ENCODE results near the gene HNRNPC.

Gene HNRNPC

DNA sequence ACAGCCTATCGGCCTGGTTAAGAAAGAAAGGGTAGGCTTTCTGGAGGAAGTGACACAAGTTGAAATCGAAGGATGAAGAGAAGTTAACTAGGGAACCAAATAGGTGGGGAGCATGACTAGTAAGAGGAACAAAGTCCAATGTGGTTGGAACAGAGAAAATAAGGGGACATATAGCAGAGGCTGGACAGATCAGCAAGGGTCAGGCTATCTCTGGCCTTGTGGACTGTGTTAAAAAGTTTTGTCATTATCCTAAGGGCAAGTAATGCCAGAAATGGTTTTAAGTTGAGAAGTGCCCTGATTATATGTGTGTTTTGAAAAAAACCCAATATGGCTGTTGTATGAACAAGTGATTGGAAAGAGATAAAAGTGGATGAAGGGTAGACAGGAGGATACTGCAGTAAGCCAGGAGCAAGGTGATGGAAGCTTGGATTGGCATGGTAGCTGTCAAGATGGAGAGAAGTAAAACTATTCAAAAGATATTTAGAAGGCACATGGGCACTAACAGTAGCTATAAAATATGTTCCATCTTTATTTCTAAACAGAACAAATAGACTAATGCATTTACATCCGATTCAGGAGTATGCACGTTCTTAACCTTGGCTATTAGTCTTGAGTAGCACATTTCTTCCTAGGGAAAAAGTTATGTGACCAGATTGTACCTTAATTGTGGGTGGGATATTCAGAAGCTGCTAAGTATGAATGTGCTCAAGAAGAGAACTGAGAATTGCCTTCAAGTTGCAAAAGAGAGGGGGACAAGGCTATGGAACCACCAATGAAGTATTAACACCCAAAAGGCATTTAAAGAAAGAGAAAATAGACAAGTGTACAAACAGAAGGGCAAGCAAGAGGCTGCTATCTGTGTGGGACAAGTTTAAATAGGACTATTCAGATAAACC lies 66.5 kb downstream of the HNRNPC start:
- Histone ChIP-seq H3K27me3 (ENCODE audit: control insufficient read depth, insufficient read depth, low read length) (no peaks in the 10 kb centered on the region), H3K36me3 (ENCODE audit: control insufficient read depth, insufficient read depth, low read length) (peaks cover 10% of the 10 kb centered on the region), H3K27ac (ENCODE audit: low read depth, low read length) (no peak overlapping the region), H3K4me1 (ENCODE audit: control insufficient read depth, insufficient read depth, low read length) (no peaks in the 10 kb centered on the region), H3K9ac (ENCODE audit: low read length) (no peak overlapping the region), H3K4me3 (ENCODE audit: low read length) (no peak overlapping the region)

DNA sequence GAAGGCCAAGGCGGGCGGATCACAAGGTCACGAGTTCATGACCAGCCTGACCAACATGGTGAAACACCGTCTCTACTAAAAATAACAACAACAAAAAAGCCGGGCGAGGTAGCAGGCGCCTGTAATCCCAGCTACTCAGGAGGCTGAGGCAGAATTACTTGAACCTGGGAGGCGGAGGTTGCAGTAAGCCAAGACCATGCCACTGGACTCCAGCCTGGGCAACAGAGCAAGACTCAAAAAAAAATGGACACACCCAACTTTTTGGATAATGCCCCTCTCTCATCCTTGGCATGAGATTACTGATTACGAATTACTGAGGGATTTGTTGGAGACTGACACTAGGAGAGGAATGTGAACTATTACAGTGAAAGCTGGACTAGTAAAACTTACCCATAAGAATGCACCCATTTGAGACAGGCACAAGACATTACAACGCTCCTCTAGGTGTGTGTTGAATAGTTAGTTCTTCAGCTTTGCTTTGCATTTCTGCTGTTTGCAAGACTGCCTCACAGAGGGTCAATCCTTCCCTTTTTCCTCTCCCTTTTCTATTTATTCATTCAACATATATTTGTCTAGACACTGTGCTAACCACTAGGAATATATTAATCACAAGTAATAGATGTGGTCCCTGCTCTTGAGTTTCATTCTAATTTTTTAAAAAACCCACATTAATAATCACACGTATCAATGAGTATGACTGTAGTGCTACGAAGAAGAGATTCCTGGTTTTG lies 67.3 kb downstream of the HNRNPC start:
- no peaks in the 10 kb centered on the region for H3K27me3 ChIP-seq (ENCODE audit: control insufficient read depth, insufficient read depth, low read length)
- H3K27ac ChIP-seq (ENCODE audit: low read depth, low read length) = no peak overlapping the region
- peaks cover 6% of the 10 kb centered on the region for H3K36me3 ChIP-seq (ENCODE audit: control insufficient read depth, insufficient read depth, low read length)
- no peak overlapping the region for H3K9ac ChIP-seq (ENCODE audit: low read length)
- no peak overlapping the region for H3K4me3 ChIP-seq (ENCODE audit: low read length)
- no peaks in the 10 kb centered on the region for H3K4me1 ChIP-seq (ENCODE audit: control insufficient read depth, insufficient read depth, low read length)

DNA sequence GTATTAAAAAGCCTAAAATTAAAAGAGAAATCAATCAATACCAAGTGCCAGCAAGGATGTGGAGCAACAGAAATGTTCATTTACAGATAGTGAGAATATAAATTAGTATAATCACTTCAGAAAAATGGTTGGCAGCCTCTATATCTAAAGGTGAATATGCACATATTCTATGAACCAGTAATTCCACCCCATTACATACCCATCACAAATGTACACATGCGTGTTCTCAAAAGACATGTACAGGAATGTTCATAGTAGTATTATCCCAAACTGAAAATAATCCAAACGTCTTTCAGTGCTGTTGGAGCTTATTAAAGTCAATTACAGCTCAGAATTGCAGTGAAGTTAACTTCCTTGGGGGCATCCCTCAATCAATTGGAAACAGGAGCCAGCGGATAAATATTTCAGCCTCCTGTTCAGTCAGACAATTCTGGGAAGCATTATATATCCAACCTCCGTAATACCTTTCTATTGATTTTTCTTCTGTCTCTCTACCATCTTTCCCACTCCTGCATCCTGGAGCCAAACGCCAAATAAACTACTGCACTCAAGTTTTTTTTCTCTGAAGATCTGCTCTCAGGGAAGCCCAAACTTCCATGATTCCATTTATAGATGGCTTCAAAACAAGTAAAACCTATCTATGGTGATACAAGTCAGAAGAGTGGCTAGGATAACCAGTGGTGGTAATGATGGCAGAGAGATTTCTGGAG lies 68.3 kb downstream of the HNRNPC start:
- no peak overlapping the region for H3K4me3 ChIP-seq (ENCODE audit: low read length)
- H3K4me1 ChIP-seq (ENCODE audit: control insufficient read depth, insufficient read depth, low read length) = no peaks in the 10 kb centered on the region
- no peak overlapping the region for H3K27ac ChIP-seq (ENCODE audit: low read depth, low read length)
- H3K36me3 ChIP-seq (ENCODE audit: control insufficient read depth, insufficient read depth, low read length) = peaks cover 6% of the 10 kb centered on the region
- no peaks in the 10 kb centered on the region for H3K27me3 ChIP-seq (ENCODE audit: control insufficient read depth, insufficient read depth, low read length)
- H3K9ac ChIP-seq (ENCODE audit: low read length) = no peak overlapping the region

DNA sequence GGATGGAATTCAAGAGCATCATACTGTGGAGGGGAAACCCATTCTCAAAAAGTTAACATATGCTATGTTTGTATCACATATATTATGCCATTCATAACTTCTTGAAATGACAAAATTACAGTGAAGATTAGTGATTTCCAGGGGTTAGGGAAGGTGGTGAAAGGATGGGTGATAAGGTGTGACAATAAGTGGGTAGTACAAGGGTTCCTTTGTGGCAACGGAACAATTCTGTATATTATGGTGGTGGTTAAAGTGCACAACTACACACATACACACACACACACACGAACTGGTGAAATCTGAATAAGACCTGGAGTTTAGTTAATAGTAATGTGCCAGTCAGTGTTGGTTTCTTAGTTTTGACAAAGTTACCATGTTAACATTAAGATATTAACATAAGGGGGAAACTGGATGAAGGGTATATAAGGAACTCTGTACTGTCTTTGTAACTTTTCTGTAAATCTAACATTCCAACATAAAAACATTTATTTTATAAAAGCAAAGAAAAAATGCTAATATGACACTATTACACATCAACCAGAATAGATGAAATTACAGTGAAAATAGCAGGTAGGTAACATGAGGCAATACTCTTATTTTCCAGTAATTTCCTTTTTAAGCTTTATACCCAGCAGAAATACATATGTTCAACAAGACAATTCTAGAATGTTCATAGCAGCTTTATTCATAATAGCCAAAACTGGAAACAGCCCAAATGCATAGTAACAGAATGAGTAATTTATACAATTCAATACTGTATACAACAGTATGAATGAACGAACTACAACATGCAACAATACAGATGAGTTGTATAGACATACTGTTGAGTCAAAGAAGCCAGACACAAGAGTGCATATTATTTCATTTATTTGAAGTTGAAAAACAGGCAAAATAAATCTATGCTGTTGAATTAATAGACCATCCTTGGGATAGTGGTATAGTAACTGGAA lies 69.4 kb downstream of the HNRNPC start:
- H3K27me3 ChIP-seq (ENCODE audit: control insufficient read depth, insufficient read depth, low read length) = no peaks in the 10 kb centered on the region
- no peak overlapping the region for H3K4me3 ChIP-seq (ENCODE audit: low read length)
- no peak overlapping the region for H3K9ac ChIP-seq (ENCODE audit: low read length)
- H3K36me3 ChIP-seq (ENCODE audit: control insufficient read depth, insufficient read depth, low read length) = peaks cover 6% of the 10 kb centered on the region
- no peaks in the 10 kb centered on the region for H3K4me1 ChIP-seq (ENCODE audit: control insufficient read depth, insufficient read depth, low read length)
- no peak overlapping the region for H3K27ac ChIP-seq (ENCODE audit: low read depth, low read length)

DNA sequence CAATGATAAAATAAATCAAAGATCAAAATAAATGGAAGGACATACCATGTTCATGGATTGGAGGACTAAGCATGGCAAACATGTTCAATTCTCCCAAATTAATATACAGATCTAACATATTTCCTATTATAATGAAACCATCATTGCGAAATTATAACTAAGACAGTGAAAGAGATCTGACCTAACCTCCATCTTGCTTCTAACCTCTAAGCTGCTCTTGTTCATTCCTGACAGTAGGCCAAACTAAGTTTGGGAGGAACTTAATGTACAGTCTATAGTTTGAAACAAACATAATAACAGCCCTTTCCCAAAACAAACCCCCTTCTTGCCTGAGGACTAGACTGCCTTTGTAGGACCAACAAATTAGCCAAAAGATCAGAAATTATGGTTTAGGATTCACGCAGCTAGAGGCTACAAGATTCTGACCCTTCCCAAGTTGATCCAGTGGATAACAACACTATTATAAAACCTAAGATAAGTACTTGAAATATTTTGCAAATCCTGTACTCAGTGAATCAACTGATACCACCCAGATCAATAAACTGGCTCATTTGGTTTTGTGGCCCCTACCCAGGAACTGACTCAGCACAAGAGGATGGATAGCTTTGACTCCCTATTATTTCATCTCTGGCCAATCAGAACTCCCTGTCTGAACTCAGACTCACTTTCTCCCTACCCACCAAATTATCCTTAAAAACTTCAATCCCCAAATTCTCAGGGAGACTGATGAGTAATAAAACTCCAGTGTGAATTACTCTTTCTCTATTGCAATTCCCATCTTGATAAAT lies 71.6 kb downstream of the HNRNPC start:
- H3K9ac ChIP-seq (ENCODE audit: low read length) = no peak overlapping the region
- no peaks in the 10 kb centered on the region for H3K36me3 ChIP-seq (ENCODE audit: control insufficient read depth, insufficient read depth, low read length)
- H3K27me3 ChIP-seq (ENCODE audit: control insufficient read depth, insufficient read depth, low read length) = no peaks in the 10 kb centered on the region
- H3K4me3 ChIP-seq (ENCODE audit: low read length) = no peak overlapping the region
- H3K27ac ChIP-seq (ENCODE audit: low read depth, low read length) = no peak overlapping the region
- no peaks in the 10 kb centered on the region for H3K4me1 ChIP-seq (ENCODE audit: control insufficient read depth, insufficient read depth, low read length)

DNA sequence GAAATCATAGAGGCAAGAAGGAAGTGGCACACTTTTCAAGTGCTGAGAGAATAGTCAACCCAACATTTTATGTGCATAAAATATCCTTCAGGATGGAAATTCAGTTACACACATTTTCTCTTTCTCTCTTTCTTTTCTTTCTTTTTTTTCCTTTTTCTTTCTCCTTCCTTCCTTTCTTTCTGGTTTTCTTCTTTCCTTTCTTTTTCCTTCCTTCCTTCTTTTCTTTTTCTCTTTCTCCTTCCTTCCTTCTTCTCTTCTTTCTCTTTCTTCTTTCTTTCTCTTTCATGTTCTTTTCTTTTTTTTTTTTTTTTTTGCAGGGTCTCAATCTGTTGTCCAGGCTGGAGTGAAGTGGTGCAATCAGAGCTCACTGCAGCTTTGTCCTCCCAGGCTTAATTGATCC lies 74.6 kb downstream of the HNRNPC start:
- Histone ChIP-seq H3K36me3 (ENCODE audit: control insufficient read depth, insufficient read depth, low read length) (no peaks in the 10 kb centered on the region), H3K9ac (ENCODE audit: low read length) (no peak overlapping the region), H3K27ac (ENCODE audit: low read depth, low read length) (no peak overlapping the region), H3K4me3 (ENCODE audit: low read length) (no peak overlapping the region), H3K4me1 (ENCODE audit: control insufficient read depth, insufficient read depth, low read length) (no peaks in the 10 kb centered on the region), H3K27me3 (ENCODE audit: control insufficient read depth, insufficient read depth, low read length) (no peaks in the 10 kb centered on the region)

DNA sequence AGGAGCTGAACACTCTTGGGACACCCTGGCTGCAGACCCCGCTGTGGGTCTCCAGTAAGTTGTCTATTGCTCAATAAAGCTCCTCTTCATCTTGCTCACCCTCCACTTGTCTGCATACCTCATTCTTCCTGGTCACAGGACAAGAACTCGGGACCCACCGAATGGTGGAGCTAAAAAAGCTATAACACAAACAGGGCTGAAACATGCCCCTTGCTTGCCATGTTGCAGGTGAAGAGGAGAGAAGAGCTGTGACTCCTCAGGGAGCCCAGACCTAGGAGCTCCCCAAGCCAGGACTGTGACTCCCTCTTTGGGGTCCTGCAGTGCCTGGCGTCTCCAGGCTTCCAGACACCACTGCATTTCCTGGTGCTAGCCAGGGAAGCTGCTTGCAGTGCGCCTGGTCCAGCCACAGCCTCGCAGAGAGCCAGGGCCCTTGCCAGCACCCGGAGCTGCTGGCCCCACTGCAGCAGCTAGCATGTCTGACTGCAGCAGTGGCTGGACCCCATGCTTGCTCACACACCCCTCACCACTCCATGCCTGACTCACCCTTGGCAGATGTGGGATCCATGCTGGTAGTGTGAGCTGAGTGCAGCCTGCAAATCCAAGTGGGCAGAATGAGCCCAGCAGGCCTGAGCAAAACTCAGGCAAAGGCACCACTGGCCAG lies 76.2 kb downstream of the HNRNPC start:
- H3K4me1 ChIP-seq (ENCODE audit: control insufficient read depth, insufficient read depth, low read length) = no peaks in the 10 kb centered on the region
- no peaks in the 10 kb centered on the region for H3K36me3 ChIP-seq (ENCODE audit: control insufficient read depth, insufficient read depth, low read length)
- H3K27ac ChIP-seq (ENCODE audit: low read depth, low read length) = no peak overlapping the region
- no peaks in the 10 kb centered on the region for H3K27me3 ChIP-seq (ENCODE audit: control insufficient read depth, insufficient read depth, low read length)
- no peak overlapping the region for H3K4me3 ChIP-seq (ENCODE audit: low read length)
- H3K9ac ChIP-seq (ENCODE audit: low read length) = no peak overlapping the region

DNA sequence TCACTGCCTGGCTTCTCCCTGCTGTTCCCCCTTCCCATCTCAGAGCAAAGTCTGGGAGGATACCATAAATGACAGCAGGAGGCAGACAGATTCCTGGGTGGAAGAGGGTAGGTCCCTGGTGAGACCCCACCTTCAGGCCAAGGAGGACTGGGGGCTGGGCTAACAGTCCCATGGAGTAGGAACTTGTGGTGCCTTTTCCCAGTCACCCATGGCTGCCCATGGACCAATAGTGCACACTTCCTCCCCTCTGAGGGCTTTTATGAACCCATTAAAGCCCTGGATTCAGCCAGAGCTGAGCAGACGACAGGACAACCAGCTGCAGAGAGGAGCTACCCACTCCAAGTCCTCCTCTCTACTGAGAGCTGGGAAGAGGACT lies 76.8 kb downstream of the HNRNPC start:
- H3K27ac ChIP-seq (ENCODE audit: low read depth, low read length) = no peak overlapping the region
- no peaks in the 10 kb centered on the region for H3K27me3 ChIP-seq (ENCODE audit: control insufficient read depth, insufficient read depth, low read length)
- H3K4me3 ChIP-seq (ENCODE audit: low read length) = peak overlapping the region; percentile 65
- no peaks in the 10 kb centered on the region for H3K4me1 ChIP-seq (ENCODE audit: control insufficient read depth, insufficient read depth, low read length)
- H3K9ac ChIP-seq (ENCODE audit: low read length) = no peak overlapping the region
- H3K36me3 ChIP-seq (ENCODE audit: control insufficient read depth, insufficient read depth, low read length) = no peaks in the 10 kb centered on the region

DNA sequence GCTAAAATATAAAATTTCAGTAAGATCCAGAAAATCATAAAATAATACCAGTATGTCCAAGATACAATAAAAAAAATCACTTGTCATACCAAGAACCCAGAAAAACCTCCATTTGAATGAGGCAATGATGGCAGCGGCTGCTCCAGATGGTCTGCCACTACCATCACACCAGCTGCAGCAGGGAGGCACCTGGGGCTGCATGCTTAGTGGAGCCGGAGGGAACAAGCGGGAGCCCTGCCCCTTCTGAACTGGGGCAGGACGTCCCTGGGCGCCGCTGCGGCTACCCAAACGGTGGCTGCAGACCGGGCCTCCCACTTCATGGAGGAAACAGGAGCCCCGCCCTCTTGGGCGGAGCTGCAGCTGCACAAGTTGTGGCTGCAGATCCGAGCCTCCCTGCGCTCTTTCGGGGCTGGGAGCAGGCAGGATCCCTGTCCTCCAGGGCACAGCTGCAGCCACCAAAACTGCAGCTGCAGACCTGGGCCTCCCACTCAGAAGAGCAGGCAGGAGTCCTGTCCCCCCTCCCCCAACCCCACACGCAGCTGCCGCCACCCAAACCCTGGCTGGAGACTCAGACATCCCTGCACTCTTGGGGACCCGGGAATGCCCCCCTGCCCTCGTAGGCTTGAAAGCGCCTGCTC lies 77.3 kb downstream of the HNRNPC start:
- Histone ChIP-seq H3K9ac (ENCODE audit: low read length) (peak overlapping the region; percentile 56), H3K27me3 (ENCODE audit: control insufficient read depth, insufficient read depth, low read length) (no peaks in the 10 kb centered on the region), H3K4me1 (ENCODE audit: control insufficient read depth, insufficient read depth, low read length) (no peaks in the 10 kb centered on the region), H3K4me3 (ENCODE audit: low read length) (peak overlapping the region; percentile 65), H3K27ac (ENCODE audit: low read depth, low read length) (no peak overlapping the region), H3K36me3 (ENCODE audit: control insufficient read depth, insufficient read depth, low read length) (no peaks in the 10 kb centered on the region)

DNA sequence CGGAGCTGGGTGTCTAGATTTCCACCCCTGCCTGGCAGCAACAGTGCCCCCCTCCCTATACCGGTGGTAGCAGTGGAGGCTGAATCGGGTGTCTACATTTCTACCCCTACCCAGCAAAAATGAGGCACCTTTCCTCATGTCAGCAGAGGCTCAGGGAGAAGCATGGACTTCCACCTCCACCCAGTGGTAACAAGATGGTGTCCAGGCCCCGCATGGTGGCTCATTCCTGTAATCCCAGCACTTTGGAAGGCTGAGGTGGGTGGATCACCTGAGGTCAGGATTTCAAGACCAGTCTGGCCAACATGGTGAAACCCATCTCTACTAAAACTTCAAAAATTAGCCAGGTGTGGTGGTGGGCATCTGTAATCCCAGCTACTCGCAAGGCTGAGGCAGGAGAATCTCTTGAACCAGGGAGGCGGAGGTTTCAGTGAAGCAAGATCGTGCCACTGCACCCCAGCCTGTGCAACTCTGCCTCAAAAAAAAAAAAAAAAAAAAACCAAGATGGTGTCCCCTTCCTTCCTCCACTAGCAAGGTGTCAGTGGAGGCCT lies 77.9 kb downstream of the HNRNPC start:
- Histone ChIP-seq H3K4me1 (ENCODE audit: control insufficient read depth, insufficient read depth, low read length) (no peaks in the 10 kb centered on the region), H3K4me3 (ENCODE audit: low read length) (peak overlapping the region; percentile 65), H3K36me3 (ENCODE audit: control insufficient read depth, insufficient read depth, low read length) (no peaks in the 10 kb centered on the region), H3K27ac (ENCODE audit: low read depth, low read length) (no peak overlapping the region), H3K27me3 (ENCODE audit: control insufficient read depth, insufficient read depth, low read length) (no peaks in the 10 kb centered on the region), H3K9ac (ENCODE audit: low read length) (peak overlapping the region; percentile 56)

All from rectal smooth muscle tissue (tissue), 1 donor.